IPS DF 4.7 (cell line): ENCODE results near the gene ZBTB21.

Experiments used
- DNase-seq: peaks from one replicate; pipeline ENCODE4 v3.0.0-alpha.2; 2013; ENCODE audit warnings: low spot score; ENCODE audit errors: extremely low read depth

The ZBTB21 gene

GRCh38 chr21:42040411-42041180, 30.4 kb upstream of the ZBTB21 start:
- DNase-seq: no peak

- DNase-seq: no peak
Observed at GRCh38 chr21:42039911-42040351, 29.8 kb upstream of the ZBTB21 start.

GRCh38 chr21:42039470-42039901, 29.3 kb upstream of the ZBTB21 start:
- no peak for DNase-seq

GRCh38 chr21:42038826-42039425, 28.8 kb upstream of the ZBTB21 start:
- DNase-seq: no peak

- DNase-seq: no peak
Observed at GRCh38 chr21:42038393-42038792, 28.2 kb upstream of the ZBTB21 start.

GRCh38 chr21:42037943-42038342, 27.8 kb upstream of the ZBTB21 start:
- no peak for DNase-seq

GRCh38 chr21:42037516-42037915, 27.4 kb upstream of the ZBTB21 start:
- DNase-seq: no peak

- no peak for DNase-seq
Observed at GRCh38 chr21:42036313-42036712, 26.2 kb upstream of the ZBTB21 start.

- no peak for DNase-seq
Observed at GRCh38 chr21:42032968-42033367, 22.8 kb upstream of the ZBTB21 start.

GRCh38 chr21:42032266-42032665, 22.1 kb upstream of the ZBTB21 start:
- no peak for DNase-seq

- DNase-seq: no peak
Observed at GRCh38 chr21:42031816-42032215, 21.7 kb upstream of the ZBTB21 start.

GRCh38 chr21:42031241-42031640, 21.1 kb upstream of the ZBTB21 start:
- no peak for DNase-seq

- DNase-seq: no peak
Observed at GRCh38 chr21:42030311-42030710, 20.2 kb upstream of the ZBTB21 start.

GRCh38 chr21:42028766-42029425, 18.7 kb upstream of the ZBTB21 start:
- no peak for DNase-seq

- DNase-seq: no peak
Observed at GRCh38 chr21:42027822-42028765, 17.9 kb upstream of the ZBTB21 start.

- no peak for DNase-seq
Observed at GRCh38 chr21:42027085-42027821, 17.1 kb upstream of the ZBTB21 start.

GRCh38 chr21:42026082-42026435, 15.9 kb upstream of the ZBTB21 start:
- no peak for DNase-seq

- no peak for DNase-seq
Observed at GRCh38 chr21:42025376-42026081, 15.4 kb upstream of the ZBTB21 start.

- no peak for DNase-seq
Observed at GRCh38 chr21:42022906-42023305, 12.7 kb upstream of the ZBTB21 start.

GRCh38 chr21:42022091-42022430, 11.9 kb upstream of the ZBTB21 start:
- no peak for DNase-seq
